GM12878 (cell line): ENCODE data around the gene ADAM11. TPM values are rescaled to one million over a fixed set of nuclear protein-coding genes. Genes with fewer than 3 reads are reported as not detected.

Experiments used
- ATAC-seq: fragments of 200-7000 bp; cut with Tn5 transposase; 3 replicates; pipeline ENCODE4 v1.9.1; 2020; ENCODE audit warnings: mild to moderate bottlenecking, moderate library complexity
- BruUV-seq: library from RNA; stranded (reverse); fragments of 400-500 nt; replicated peaks from 2 replicates; lab custom pipeline; 2021; lab: Mats Ljungman, UMichigan
- CTCF ChIA-PET: fragments of 300-600 bp; sonication (Branson Sonifier 250); formaldehyde crosslinking; extraction: SDS; loops from one replicate; lab custom pipeline; 2021; ENCODE audit warnings: inconsistent platforms; lab: Yijun Ruan, JAX
- POLR2A ChIA-PET: fragments of 350-600 bp; formaldehyde crosslinking; extraction: SDS; loops from one replicate; lab custom pipeline; 2021; ENCODE audit warnings: inconsistent platforms; lab: Charles Lee
- RAD21 ChIA-PET: fragments of 300-600 bp; sonication (Branson Sonifier 250); formaldehyde crosslinking; loops from one replicate; lab custom pipeline; 2023; ENCODE audit warnings: antibody characterized with exemption; ENCODE audit not compliant: unreplicated experiment; lab: Charles Lee
- SMC1A ChIA-PET: fragments of 300-600 bp; sonication (Branson Sonifier 250); formaldehyde crosslinking; loops from one replicate; lab custom pipeline; 2023; ENCODE audit not compliant: unreplicated experiment, uncharacterized antibody; lab: Charles Lee
- DNase-seq: peaks from one replicate; pipeline ENCODE4 v3.0.0-alpha.2; 2011; ENCODE audit warnings: low read depth, low spot score
- FAIRE-seq: peaks from 3 replicates; lab custom pipeline; 2011; peaks lifted over from hg19 to GRCh38; lab: Jason Lieb, UNC
- H2AFZ ChIP-seq: 2 replicates; pipeline ENCODE4 v1.6.0; 2011; ENCODE audit warnings: low read depth, low read length, control low read depth; ENCODE audit not compliant: control insufficient read depth
- H3K27ac ChIP-seq: 2 replicates; pipeline ENCODE4 v1.5.1; 2011; ENCODE audit warnings: control low read depth; ENCODE audit not compliant: control insufficient read depth, insufficient read depth
- H3K27me3 ChIP-seq, 2 experiments: replicated peaks in 1 of 2; 2 replicates each; pipeline versions ENCODE4 v1.6.0 to v1.6.1; 2011; ENCODE audit warnings: low read length in 1 of 2; ENCODE audit not compliant: control insufficient read depth in 2 of 2, insufficient read depth in 2 of 2
- H3K36me3 ChIP-seq, 2 experiments: 2 replicates each; pipeline ENCODE4 v1.5.1; 2011; ENCODE audit warnings: low read length in 1 of 2; ENCODE audit not compliant: control insufficient read depth in 2 of 2, insufficient read depth in 2 of 2
- H3K4me1 ChIP-seq: 2 replicates; pipeline ENCODE4 v1.6.1; 2011; ENCODE audit warnings: mild to moderate bottlenecking, low read length, moderate library complexity, mixed read lengths; ENCODE audit not compliant: control insufficient read depth, insufficient read depth
- H3K4me2 ChIP-seq: 2 replicates; pipeline ENCODE4 v1.6.0; 2011; ENCODE audit warnings: control low read depth; ENCODE audit not compliant: control insufficient read depth, insufficient read depth
- H3K4me3 ChIP-seq: fragments of 200-600 bp; sonication (generic); 2 replicates; pipeline ENCODE4 v1.5.1; 2016
- H3K79me2 ChIP-seq: 2 replicates; pipeline ENCODE4 v1.6.0; 2011; ENCODE audit warnings: low read length; ENCODE audit not compliant: control insufficient read depth, insufficient read depth
- H3K9ac ChIP-seq: 2 replicates; pipeline ENCODE4 v1.8.0; 2011; ENCODE audit warnings: low read length, control low read depth, mixed read lengths; ENCODE audit not compliant: control insufficient read depth, insufficient read depth
- H3K9me3 ChIP-seq: replicated peaks from 3 replicates; pipeline ENCODE4 v1.5.1; 2011; ENCODE audit warnings: mild to moderate bottlenecking, low read length; ENCODE audit not compliant: control insufficient read depth, insufficient read depth
- H4K20me1 ChIP-seq: 2 replicates; pipeline ENCODE4 v1.6.0; 2011; ENCODE audit not compliant: control insufficient read depth, insufficient read depth
- BACH1 ChIP-seq: fragments of 450-650 bp; IDR thresholded peaks from 2 replicates; pipeline ENCODE4 v1.6.1; 2017; ENCODE audit warnings: mild to moderate bottlenecking, borderline replicate concordance
- BRCA1 ChIP-seq: IDR thresholded peaks from 2 replicates; pipeline ENCODE4 v1.6.1; 2011; ENCODE audit warnings: low read depth, low read length, improper control_type of control experiment
- E2F4 ChIP-seq: IDR thresholded peaks from 2 replicates; pipeline ENCODE4 v1.6.1; 2012; ENCODE audit warnings: low read depth, low read length, improper control_type of control experiment
- EZH2 ChIP-seq: IDR thresholded peaks from 2 replicates; pipeline ENCODE4 v1.6.1; 2012; ENCODE audit warnings: low read depth, mild to moderate bottlenecking, control low read depth, inconsistent platforms, low read length, borderline replicate concordance; ENCODE audit not compliant: control insufficient read depth
- HDGF ChIP-seq: fragments of 450-650 bp; IDR thresholded peaks from 2 replicates; pipeline ENCODE4 v1.6.1; 2016; ENCODE audit warnings: antibody characterized with exemption
- MEF2A ChIP-seq: IDR thresholded peaks from 2 replicates; pipeline ENCODE4 v1.6.1; 2011; ENCODE audit warnings: low read depth, mild to moderate bottlenecking, low read length, moderate library complexity; ENCODE audit not compliant: insufficient read depth
- MXI1 ChIP-seq: fragments of 150-350 bp; IDR thresholded peaks from 2 replicates; pipeline ENCODE4 v1.6.1; 2011; ENCODE audit warnings: low read depth, mild to moderate bottlenecking, inconsistent platforms, low read length, improper control_type of control experiment
- MYC ChIP-seq: IDR thresholded peaks from 2 replicates; pipeline ENCODE4 v1.6.1; 2011; ENCODE audit warnings: mild to moderate bottlenecking, low read length, moderate library complexity, inconsistent platforms; ENCODE audit not compliant: insufficient read depth, insufficient replicate concordance, insufficient read length, severe bottlenecking
- NFIC ChIP-seq: IDR thresholded peaks from 2 replicates; pipeline ENCODE4 v1.6.1; 2012; ENCODE audit warnings: low read depth, mild to moderate bottlenecking, inconsistent platforms, low read length, moderate library complexity
- SIX5 ChIP-seq: IDR thresholded peaks from 2 replicates; pipeline ENCODE4 v1.6.1; 2011; ENCODE audit warnings: mild to moderate bottlenecking, low read depth, low read length, moderate library complexity; ENCODE audit not compliant: severe bottlenecking
- SKIL ChIP-seq: fragments of 450-650 bp; IDR thresholded peaks from 2 replicates; pipeline ENCODE4 v1.6.1; 2017; ENCODE audit warnings: mild to moderate bottlenecking, low read depth, inconsistent platforms; ENCODE audit not compliant: poor library complexity, severe bottlenecking
- TAF1 ChIP-seq: IDR thresholded peaks from 2 replicates; pipeline ENCODE4 v1.6.1; 2011; ENCODE audit warnings: mild to moderate bottlenecking, low read depth, low read length, borderline replicate concordance
- ZNF24 ChIP-seq: fragments of 450-650 bp; IDR thresholded peaks from 2 replicates; pipeline ENCODE4 v1.6.1; 2017; ENCODE audit warnings: antibody characterized with exemption, mild to moderate bottlenecking
- WGBS: methylation state at CpG from one replicate; pipeline ENCODE4 v1.1.6; 2016; ENCODE audit warnings: low lambda C conversion rate; ENCODE audit not compliant: insufficient replicate concordance, insufficient coverage; ENCODE audit errors: missing lambda C conversion rate; 5-methylcytosine and 5-hydroxymethylcytosine counted together
- in situ Hi-C: fragments of 300-500 bp; cut with MboI; formaldehyde crosslinking; loops from 9 replicates; pipeline ENCODE4 v1.14.3; 2018; ENCODE audit warnings: mixed read lengths
- intact Hi-C: fragments of 100-400 bp; cut with micrococcal nuclease; formaldehyde crosslinking; loops from one replicate; pipeline ENCODE4 v1.14.2; 2022; ENCODE audit not compliant: unreplicated experiment
- polyA plus RNA-seq, 11 experiments: library from polyadenylated mRNA; depleted of rRNA in 4 of 11; unstranded in 6 of 11; stranded (reverse) in 5 of 11; fragments of >200 nt; fragmentation: Nextera tagmentation in 4 of 11; fragmentation: Illumina TruSeq in 1 of 11; extraction: Ambion mirVana in 4 of 11; extraction: Trizol in 1 of 11; gene quantifications; 1 replicate in 1 of 11; 2 replicates in 10 of 11; pipeline versions ENCODE4 v1.2.1 to v1.2.3, GENCODE V29; 2011 to 2016; ENCODE audit warnings: inconsistent platforms in 2 of 11, missing spikeins in 2 of 11, low read depth in 1 of 11
- total RNA-seq, 4 experiments: library from RNA; depleted of rRNA in 3 of 4; stranded (reverse); fragments of >200 nt in 3 of 4; fragmentation: Illumina TruSeq in 1 of 4; extraction: Trizol in 1 of 4; gene quantifications; 2 replicates each; pipeline versions ENCODE4 v1.2.1 to v1.2.3, GENCODE V29; 2013 to 2021
- TF ChIP-seq, protein P1 (sequence below): IDR thresholded peaks from 2 replicates; pipeline ENCODE4 v1.6.1; 2012; ENCODE audit warnings: low read length, inconsistent platforms
- TF ChIP-seq, protein P2 (sequence below): IDR thresholded peaks from 2 replicates; pipeline ENCODE4 v1.6.1; 2012; ENCODE audit warnings: low read depth, low read length, improper control_type of control experiment

Gene ADAM11
- total and polyA plus RNA-seq, 10 of the 15 experiments (the other 5 are each of a cell fraction or from before 2014, with no cell fraction given) = 0.03 to 0.37 (median 0.06) TPM; not detected in 3

DNA sequence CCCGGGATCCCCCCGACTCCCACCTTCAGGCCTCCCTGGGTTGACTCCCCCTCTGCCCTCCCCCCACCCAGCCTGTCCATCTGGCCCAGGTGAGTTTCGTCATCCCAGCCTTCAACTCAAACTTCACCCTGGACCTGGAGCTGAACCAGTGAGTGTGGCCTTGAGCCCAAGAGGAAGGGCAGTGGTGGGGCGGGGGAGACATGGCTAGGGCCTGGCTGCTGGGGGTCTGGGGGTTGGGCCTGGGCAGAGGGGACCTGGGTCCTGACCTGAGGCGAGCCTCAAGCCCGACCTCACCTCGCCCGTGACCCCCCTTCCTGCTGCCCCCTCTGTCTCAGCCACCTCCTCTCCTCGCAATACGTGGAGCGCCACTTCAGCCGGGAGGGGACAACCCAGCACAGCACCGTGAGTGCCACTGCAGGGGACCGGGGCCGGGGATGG is 10.9 kb downstream of the ADAM11 start (continued):
- TF ChIP-seq, protein P1, sequence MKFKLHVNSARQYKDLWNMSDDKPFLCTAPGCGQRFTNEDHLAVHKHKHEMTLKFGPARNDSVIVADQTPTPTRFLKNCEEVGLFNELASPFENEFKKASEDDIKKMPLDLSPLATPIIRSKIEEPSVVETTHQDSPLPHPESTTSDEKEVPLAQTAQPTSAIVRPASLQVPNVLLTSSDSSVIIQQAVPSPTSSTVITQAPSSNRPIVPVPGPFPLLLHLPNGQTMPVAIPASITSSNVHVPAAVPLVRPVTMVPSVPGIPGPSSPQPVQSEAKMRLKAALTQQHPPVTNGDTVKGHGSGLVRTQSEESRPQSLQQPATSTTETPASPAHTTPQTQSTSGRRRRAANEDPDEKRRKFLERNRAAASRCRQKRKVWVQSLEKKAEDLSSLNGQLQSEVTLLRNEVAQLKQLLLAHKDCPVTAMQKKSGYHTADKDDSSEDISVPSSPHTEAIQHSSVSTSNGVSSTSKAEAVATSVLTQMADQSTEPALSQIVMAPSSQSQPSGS = no peak
- TF ChIP-seq MXI1 (no peak), MEF2A (no peak), EZH2 (no peak), NFIC (no peak)

DNA sequence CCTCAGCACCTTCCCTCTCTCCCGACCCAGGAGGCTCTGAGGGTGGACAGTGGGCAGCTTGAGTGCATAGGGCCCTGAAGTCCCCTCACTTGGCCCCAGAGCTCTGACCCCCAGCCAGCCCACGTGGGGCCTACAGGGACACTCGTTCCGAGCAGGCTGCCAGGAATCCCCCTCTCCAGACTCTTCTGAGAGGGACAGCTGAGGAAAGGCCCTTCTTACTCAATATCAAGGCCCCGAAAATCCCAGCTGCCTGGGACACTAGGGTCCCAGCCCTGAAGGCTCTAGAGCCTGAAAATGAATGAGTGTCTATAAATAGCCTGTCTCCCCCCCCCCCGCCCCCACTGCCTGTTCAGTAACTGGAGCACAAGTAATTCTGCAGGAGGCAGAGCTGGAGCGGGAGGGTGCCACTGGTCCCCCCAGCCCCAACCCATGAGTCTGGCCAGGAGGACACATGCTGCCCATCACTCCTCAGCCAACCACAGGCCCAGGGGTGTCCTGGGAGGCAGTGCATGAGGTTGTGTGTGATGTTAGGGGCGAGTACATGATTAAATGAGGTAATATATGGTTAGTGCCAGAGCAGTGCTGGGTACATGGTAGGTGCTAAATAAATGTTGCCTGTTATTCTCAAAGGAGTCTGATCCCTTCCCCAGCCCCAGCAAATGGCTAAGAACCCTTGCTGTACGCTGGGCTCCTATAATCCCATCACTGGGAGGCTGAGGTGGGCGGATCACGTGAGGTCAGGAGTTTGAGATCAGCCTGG is 11.6 kb downstream of the ADAM11 start:
- ATAC-seq (no peak), DNase-seq (no peak), FAIRE-seq (peak; percentile 65)
- ChIA-PET CTCF (interaction anchor here (0.9 to 1.0 kb wide), 2 partner anchors 9 to 95 kb away, joined by 4 read pairs; no protein-coding TSS in a partner anchor), SMC1A (no interaction called here), RAD21 (no interaction called here), POLR2A (interaction anchor here (0.6 kb wide), 1 partner anchor 142 kb away, joined by 4 read pairs; no protein-coding TSS in a partner anchor)
- no peaks in the 10 kb centered on the region; a peak in 1 of 4 replicates for H3K27me3 ChIP-seq
- H3K9me3 ChIP-seq = no peaks in the 10 kb centered on the region
- H3K79me2 ChIP-seq = no peaks in the 10 kb centered on the region
- no peak overlapping the region for H3K27ac ChIP-seq
- H2AFZ ChIP-seq = no peak overlapping the region
- no peak overlapping the region for H3K4me3 ChIP-seq
- no TSS peak for BruUV-seq
- no peak overlapping the region for H3K4me2 ChIP-seq
- WGBS = 10% methylated on average over 10 of the region's 11 CpGs
- H3K36me3 ChIP-seq = no peaks in the 10 kb centered on the region
- in situ Hi-C loops (loop anchor here (10.0 kb wide), 1 partner anchor 354 kb away; no protein-coding TSS in a partner anchor), intact Hi-C loops (loop anchor here (10.0 kb wide), 1 partner anchor 236 kb away; no protein-coding TSS in a partner anchor)
- peaks cover 13% of the 10 kb centered on the region for H3K4me1 ChIP-seq
- no peak overlapping the region for H3K9ac ChIP-seq
- no peaks in the 10 kb centered on the region for H4K20me1 ChIP-seq
- TF ChIP-seq BRCA1 = no peak
- TF ChIP-seq SKIL = no peak
- no peak for TF ChIP-seq SIX5
- TF ChIP-seq ZNF24 = no peak
- no peak for TF ChIP-seq HDGF
- TF ChIP-seq NFIC = no peak
- TF ChIP-seq MEF2A = no peak
- TF ChIP-seq E2F4 = no peak
- TF ChIP-seq, protein P2, sequence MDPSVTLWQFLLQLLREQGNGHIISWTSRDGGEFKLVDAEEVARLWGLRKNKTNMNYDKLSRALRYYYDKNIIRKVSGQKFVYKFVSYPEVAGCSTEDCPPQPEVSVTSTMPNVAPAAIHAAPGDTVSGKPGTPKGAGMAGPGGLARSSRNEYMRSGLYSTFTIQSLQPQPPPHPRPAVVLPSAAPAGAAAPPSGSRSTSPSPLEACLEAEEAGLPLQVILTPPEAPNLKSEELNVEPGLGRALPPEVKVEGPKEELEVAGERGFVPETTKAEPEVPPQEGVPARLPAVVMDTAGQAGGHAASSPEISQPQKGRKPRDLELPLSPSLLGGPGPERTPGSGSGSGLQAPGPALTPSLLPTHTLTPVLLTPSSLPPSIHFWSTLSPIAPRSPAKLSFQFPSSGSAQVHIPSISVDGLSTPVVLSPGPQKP = no peak
- no peak for TF ChIP-seq MYC
- TF ChIP-seq BACH1 = no peak
- no peak for TF ChIP-seq TAF1
